Measurements from ENCODE around the gene KCNN1.

The KCNN1 gene

DNA sequence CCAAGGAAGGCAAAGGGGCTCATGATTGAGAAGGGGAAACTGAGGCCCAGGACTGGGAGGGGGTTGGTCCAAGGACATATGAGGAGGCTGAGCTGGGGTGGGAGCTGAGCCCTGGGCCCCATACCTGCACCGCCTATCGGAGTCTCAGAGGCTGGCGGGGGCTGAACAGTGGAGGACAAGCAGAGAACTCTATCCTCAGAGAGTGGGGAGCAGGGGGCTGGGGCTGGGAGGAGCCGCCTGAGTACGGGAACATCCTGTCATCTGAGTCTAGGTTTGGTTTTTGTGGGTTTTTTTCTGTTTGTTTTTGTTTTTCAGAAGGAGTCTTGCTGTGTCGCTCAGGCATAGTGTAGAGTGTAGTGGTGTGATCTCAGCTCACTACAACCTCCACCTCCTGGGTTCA, 47.3 kb downstream of the KCNN1 start:
- in situ Hi-C loops (cut with HindIII; ENCODE audit: low pct_ligation_motif_present, low sequenced_read_pairs), result no loop called here
- no peak for DNase-seq
- TF ChIP-seq, protein P1, sequence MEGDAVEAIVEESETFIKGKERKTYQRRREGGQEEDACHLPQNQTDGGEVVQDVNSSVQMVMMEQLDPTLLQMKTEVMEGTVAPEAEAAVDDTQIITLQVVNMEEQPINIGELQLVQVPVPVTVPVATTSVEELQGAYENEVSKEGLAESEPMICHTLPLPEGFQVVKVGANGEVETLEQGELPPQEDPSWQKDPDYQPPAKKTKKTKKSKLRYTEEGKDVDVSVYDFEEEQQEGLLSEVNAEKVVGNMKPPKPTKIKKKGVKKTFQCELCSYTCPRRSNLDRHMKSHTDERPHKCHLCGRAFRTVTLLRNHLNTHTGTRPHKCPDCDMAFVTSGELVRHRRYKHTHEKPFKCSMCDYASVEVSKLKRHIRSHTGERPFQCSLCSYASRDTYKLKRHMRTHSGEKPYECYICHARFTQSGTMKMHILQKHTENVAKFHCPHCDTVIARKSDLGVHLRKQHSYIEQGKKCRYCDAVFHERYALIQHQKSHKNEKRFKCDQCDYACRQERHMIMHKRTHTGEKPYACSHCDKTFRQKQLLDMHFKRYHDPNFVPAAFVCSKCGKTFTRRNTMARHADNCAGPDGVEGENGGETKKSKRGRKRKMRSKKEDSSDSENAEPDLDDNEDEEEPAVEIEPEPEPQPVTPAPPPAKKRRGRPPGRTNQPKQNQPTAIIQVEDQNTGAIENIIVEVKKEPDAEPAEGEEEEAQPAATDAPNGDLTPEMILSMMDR (IDR thresholded peaks at IDR 0.05; ENCODE audit: low read depth, low read length, missing control alignments), result no peak
- Histone ChIP-seq H3K27me3 (replicated peaks) (no peaks in the 10 kb centered on the region), H3K4me3 (ENCODE audit: low read depth, low read length) (no peak overlapping the region), H3K27ac (no peak overlapping the region), H3K36me3 (replicated peaks) (peaks cover 41% of the 10 kb centered on the region)

DNA sequence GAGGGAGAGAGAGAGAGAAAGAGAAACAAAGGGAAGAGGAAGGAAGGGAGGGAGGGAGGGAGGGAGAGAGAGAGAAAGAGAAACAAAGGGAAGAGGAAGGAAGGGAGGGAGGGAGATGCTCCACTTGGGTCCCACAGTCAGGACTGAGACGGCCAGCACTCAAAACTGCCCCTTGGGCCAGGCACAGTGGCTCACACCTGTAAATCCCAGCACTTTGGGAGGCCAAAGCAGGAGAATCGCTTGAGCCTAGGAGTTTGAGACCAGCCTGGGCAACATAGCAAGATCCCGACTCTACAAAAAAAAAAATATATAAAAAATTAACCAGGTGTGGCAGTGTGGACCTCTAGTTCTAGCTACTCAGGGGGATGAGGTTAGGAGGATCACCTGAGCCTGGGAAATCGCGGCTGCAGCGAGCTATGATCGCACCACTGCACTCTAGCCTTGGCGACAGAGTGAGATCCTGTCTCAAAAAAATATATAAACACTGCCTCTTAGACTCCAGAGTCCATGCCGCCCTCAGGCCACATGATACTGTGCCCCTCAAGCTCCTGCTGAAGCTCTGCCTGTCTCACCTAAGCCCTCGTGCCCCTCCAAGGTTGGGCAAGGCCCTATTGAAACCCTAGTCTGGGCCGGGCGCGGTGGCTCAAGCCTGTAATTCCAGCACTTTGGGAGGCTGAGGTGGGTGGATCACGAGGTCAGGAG, 49.5 kb downstream of the KCNN1 start:
- no peak overlapping the region for H3K27ac ChIP-seq
- H3K4me3 ChIP-seq (ENCODE audit: low read depth, low read length), result no peak overlapping the region

DNA sequence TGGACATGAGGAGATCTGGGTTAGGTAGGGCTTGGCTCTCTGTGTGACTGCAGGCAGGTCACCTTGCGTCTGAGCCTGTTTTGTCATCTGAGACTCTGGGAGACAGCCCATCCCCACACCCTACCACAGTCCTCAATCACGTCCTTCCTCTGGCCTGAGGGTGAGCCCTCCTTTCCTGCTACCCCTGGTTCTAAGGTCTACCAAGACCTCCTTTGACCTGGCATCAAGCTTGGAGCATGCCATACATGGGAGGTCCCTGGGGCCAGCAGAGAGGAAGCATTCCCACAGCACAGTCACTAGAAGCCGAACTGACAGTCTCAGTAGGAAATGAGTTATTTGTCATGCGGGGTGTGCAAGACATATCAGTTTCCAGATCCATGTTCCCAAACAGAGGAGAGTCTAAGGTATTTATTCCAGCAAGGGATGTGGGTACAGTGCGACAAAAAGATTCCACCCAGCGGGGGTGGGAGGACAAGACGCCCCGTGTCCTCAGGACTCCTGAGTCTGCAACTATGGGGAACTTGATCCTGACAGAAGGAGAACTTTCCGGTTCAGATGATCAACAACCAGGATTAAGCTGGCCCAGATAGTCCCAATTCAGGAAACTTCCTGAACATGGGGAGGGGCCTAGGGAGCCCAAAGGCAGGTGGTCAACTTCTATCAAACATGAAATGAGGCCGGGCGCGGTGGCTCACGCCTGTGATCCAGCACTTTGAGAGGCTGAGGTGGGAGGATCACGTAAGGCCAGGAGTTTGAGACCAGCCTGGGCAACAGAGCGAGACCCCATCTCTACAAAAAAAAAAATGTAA, 50.6 kb downstream of the KCNN1 start:
- H3K4me3 ChIP-seq (ENCODE audit: low read depth, low read length), result no peak overlapping the region
- H3K27me3 ChIP-seq (replicated peaks), result no peaks in the 10 kb centered on the region
- in situ Hi-C loops (cut with HindIII; ENCODE audit: low pct_ligation_motif_present, low sequenced_read_pairs), result no loop called here

More for the DNA sequence above, 49.5 kb downstream of the KCNN1 start:
- Histone ChIP-seq H3K36me3 (replicated peaks) (peaks cover 24% of the 10 kb centered on the region), H3K27me3 (replicated peaks) (no peaks in the 10 kb centered on the region)
- no peak for DNase-seq
- TF ChIP-seq, protein P1 (IDR thresholded peaks at IDR 0.05; ENCODE audit: low read depth, low read length, missing control alignments), result no peak
- in situ Hi-C loops (cut with HindIII; ENCODE audit: low pct_ligation_motif_present, low sequenced_read_pairs), result no loop called here

DNA sequence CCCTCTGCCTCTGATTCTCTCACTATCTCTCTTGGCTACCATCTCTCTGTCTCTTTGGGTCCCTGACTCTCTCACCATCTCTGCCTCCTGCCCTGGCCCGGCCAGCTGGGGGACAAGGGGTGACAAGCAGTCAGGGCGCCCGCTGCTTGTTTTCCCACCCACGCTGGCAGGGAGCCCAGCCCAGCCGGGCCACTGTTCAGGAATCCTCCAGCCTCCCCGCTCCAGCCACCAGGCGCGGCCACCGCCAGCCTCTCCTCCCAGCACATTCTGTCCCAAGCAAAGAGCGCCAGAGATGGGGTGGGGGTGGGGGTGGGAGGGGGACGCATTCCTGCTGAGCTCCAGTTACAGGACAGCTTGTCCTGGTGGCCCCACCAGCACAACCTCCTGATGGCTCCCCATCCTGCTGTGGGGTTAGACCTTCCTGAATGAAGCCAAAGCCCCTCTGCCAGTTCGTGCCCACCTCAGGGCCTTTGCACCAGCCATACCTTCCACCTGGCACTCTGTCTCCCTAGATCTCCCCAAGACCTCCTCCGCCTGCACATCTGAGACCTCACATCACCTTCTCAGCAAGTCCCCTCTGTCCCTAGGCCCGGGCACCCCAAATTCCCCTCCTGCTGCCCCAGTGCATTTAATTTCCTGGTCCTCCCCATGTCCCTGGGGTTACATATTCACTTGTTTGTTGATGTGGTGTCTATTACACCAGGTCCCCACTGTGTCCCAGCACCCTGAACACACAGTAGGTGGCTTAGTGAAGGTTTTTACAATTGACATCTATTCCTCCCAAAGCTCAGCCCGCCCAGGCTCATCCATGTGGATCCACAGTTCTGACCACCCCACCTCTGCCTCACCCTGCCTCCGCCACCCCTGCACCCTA, 53.5 kb downstream of the KCNN1 start:
- TF ChIP-seq, protein P1 (IDR thresholded peaks at IDR 0.05; ENCODE audit: low read depth, low read length, missing control alignments), result peak; percentile 10
- no peak overlapping the region for H3K4me3 ChIP-seq (ENCODE audit: low read depth, low read length)
- in situ Hi-C loops (cut with HindIII; ENCODE audit: low pct_ligation_motif_present, low sequenced_read_pairs), result no loop called here
- no peaks in the 10 kb centered on the region for H3K27me3 ChIP-seq (replicated peaks)
- H3K27ac ChIP-seq, result peak overlapping the region; percentile 96
- H3K36me3 ChIP-seq (replicated peaks), result no peaks in the 10 kb centered on the region
- peak; percentile 61 for DNase-seq

More for the DNA sequence above, 50.6 kb downstream of the KCNN1 start:
- TF ChIP-seq, protein P1 (IDR thresholded peaks at IDR 0.05; ENCODE audit: low read depth, low read length, missing control alignments), result no peak
- DNase-seq, result no peak
- peak overlapping the region; percentile 15 for H3K27ac ChIP-seq
- H3K36me3 ChIP-seq (replicated peaks), result peaks cover 16% of the 10 kb centered on the region

DNA sequence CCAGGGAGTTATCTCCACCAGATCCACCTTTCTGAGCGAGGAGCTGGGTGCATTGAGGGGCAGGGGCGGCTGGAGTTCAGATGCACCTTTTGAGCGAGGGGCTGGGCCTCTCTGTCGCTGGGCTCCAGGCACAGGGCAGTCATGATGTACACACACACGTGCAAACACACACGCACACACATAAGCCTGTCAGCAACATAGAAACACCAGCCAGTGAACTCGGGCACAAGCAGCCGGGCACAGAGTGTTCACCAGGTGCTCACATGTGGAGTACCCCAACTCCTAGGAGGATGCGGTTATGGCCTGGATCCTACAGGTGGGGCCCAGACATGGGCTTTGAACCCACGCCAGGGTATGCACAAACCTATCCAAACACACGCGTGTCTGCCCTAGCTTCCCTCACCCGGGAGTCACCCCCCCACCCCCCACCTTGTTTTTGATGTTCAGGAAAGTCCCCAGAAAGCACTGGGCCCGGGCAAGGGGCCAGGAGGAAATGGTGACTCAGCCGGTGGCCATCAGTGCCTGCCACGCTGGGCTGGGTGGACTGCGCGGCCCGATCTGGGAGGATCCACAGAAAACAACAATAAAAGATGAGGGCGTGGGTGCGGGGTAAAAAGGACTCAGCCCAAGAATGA, 54.3 kb downstream of the KCNN1 start:
- H3K36me3 ChIP-seq (replicated peaks), result no peaks in the 10 kb centered on the region
- no peaks in the 10 kb centered on the region for H3K27me3 ChIP-seq (replicated peaks)
- in situ Hi-C loops (cut with HindIII; ENCODE audit: low pct_ligation_motif_present, low sequenced_read_pairs), result no loop called here
- no peak overlapping the region for H3K4me3 ChIP-seq (ENCODE audit: low read depth, low read length)
- TF ChIP-seq, protein P1 (IDR thresholded peaks at IDR 0.05; ENCODE audit: low read depth, low read length, missing control alignments), result no peak
- H3K27ac ChIP-seq, result peak overlapping the region; percentile 96
- peak; percentile 91 for DNase-seq
